Trophoblast cell (in vitro differentiated cells and primary cell): ENCODE results near the gene GGPS1.

Experiments used
- DNase-seq, 2 donors: peaks; one replicate each; pipeline ENCODE4 v3.0.0-alpha.2; 2016
- H2AFZ ChIP-seq: 2 replicates; pipeline ENCODE4 v1.6.1; 2013; ENCODE audit warnings: low read length, moderate library complexity, mild to moderate bottlenecking; ENCODE audit not compliant: insufficient read depth, poor library complexity
- H2AK5ac ChIP-seq: 2 replicates; pipeline ENCODE4 v1.6.1; 2013; ENCODE audit warnings: mild to moderate bottlenecking, low read length
- H2BK120ac ChIP-seq: 2 replicates; pipeline ENCODE4 v1.6.1; 2013; ENCODE audit warnings: low read length, mild to moderate bottlenecking, moderate library complexity; ENCODE audit not compliant: insufficient read depth, poor library complexity
- H2BK12ac ChIP-seq: 2 replicates; pipeline ENCODE4 v1.6.1; 2013; ENCODE audit warnings: mild to moderate bottlenecking, low read length, moderate library complexity
- H2BK5ac ChIP-seq: 2 replicates; pipeline ENCODE4 v1.6.1; 2013; ENCODE audit warnings: low read length, low read depth, moderate library complexity, mild to moderate bottlenecking; ENCODE audit not compliant: poor library complexity
- H3K14ac ChIP-seq: 2 replicates; pipeline ENCODE4 v1.6.1; 2013; ENCODE audit warnings: mild to moderate bottlenecking, low read length
- H3K18ac ChIP-seq: 2 replicates; pipeline ENCODE4 v1.6.1; 2013; ENCODE audit warnings: mild to moderate bottlenecking, low read length
- H3K23ac ChIP-seq: 2 replicates; pipeline ENCODE4 v1.6.1; 2013; ENCODE audit warnings: low read length
- H3K27ac ChIP-seq: 2 replicates; pipeline ENCODE4 v1.5.1; 2013; ENCODE audit warnings: low read depth, mild to moderate bottlenecking, inconsistent platforms, low read length, moderate library complexity
- H3K27me3 ChIP-seq: 2 replicates; pipeline ENCODE4 v1.6.1; 2013; ENCODE audit warnings: inconsistent platforms, mild to moderate bottlenecking, low read length, moderate library complexity; ENCODE audit not compliant: insufficient read depth
- H3K36me3 ChIP-seq, 2 experiments: 1 replicate in 1 of 2; 2 replicates in 1 of 2; pipeline ENCODE4 v1.6.1; 2013; ENCODE audit warnings: low read length in 2 of 2, mild to moderate bottlenecking in 2 of 2, moderate library complexity in 1 of 2; ENCODE audit not compliant: insufficient read depth in 2 of 2, control insufficient read depth in 1 of 2
- H3K4ac ChIP-seq: 2 replicates; pipeline ENCODE4 v1.6.1; 2013; ENCODE audit warnings: low read depth, mild to moderate bottlenecking, low read length, moderate library complexity
- H3K4me1 ChIP-seq, 2 experiments: 1 replicate in 1 of 2; 2 replicates in 1 of 2; pipeline ENCODE4 v1.6.1; 2013; ENCODE audit warnings: low read length in 2 of 2, mild to moderate bottlenecking in 2 of 2, moderate library complexity in 1 of 2; ENCODE audit not compliant: insufficient read depth in 2 of 2, control insufficient read depth in 1 of 2
- H3K4me2 ChIP-seq: 2 replicates; pipeline ENCODE4 v1.6.1; 2013; ENCODE audit warnings: inconsistent platforms, mild to moderate bottlenecking, low read length, moderate library complexity
- H3K4me3 ChIP-seq: 2 replicates; pipeline ENCODE4 v1.5.1; 2013; ENCODE audit warnings: mild to moderate bottlenecking, low read depth, low read length, inconsistent platforms
- H3K79me1 ChIP-seq: one replicate; pipeline ENCODE4 v1.6.1; 2013; ENCODE audit warnings: low read length
- H3K79me2 ChIP-seq: 2 replicates; pipeline ENCODE4 v1.6.1; 2013; ENCODE audit warnings: low read length, mild to moderate bottlenecking; ENCODE audit not compliant: control insufficient read depth, insufficient read depth, poor library complexity
- H3K9ac ChIP-seq: 2 replicates; pipeline ENCODE4 v1.6.1; 2013; ENCODE audit warnings: mild to moderate bottlenecking, low read length
- H3K9me3 ChIP-seq: 2 replicates; pipeline ENCODE4 v1.6.1; 2013; ENCODE audit warnings: low read depth, mild to moderate bottlenecking, control low read depth, inconsistent platforms, low read length; ENCODE audit not compliant: insufficient read depth
- H4K12ac ChIP-seq: 2 replicates; pipeline ENCODE4 v1.6.1; 2013; ENCODE audit warnings: low read depth, mild to moderate bottlenecking, low read length, moderate library complexity
- H4K8ac ChIP-seq: 2 replicates; pipeline ENCODE4 v1.6.1; 2013; ENCODE audit warnings: low read depth, mild to moderate bottlenecking, low read length, moderate library complexity
- H4K91ac ChIP-seq: one replicate; pipeline ENCODE4 v1.6.1; 2013; ENCODE audit warnings: low read depth, mild to moderate bottlenecking, low read length, moderate library complexity
- WGBS: extraction: QIAGEN DNeasy Blood & Tissue Kit; methylation state at CpG from one replicate; pipeline ENCODE4 v1.1.7; 2013; ENCODE audit warnings: missing lambda C conversion rate; ENCODE audit not compliant: insufficient read length, insufficient coverage; ENCODE audit errors: extremely low coverage; 5-methylcytosine and 5-hydroxymethylcytosine counted together

GGPS1 gene

DNA sequence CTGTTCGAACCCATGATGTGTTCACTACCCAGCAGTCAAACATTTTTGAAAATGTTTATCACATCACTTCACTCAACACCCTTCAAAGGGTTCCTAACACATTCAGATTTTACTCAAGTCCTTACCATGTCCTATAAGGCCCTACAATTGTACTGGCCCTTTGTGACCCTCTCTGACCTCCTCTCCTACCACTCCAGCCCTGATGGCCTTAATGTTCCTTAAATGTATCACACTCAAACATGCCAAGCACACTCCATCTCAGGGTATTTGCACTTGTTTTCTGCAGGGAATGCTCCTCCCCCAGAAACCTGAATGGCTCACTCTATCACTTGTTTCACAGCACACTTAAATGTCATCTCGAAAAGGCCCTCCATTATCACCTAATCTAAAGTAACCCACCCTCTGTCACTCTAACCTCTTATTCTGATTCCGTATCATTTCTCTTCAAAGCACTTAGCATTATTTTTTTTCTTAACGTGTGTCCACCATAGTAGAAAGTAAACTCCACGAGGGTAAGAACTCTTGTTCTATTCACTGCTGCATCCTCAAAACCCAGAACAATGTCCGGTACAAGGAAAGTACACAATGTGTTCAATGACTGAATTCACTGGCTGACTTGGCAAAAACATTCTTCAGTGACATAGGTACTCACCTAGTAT is 7.7 kb upstream of the GGPS1 start:
- no peak overlapping the region for H4K8ac ChIP-seq
- H3K4me3 ChIP-seq: no peak overlapping the region
- H3K27ac ChIP-seq: no peak overlapping the region
- no peak overlapping the region for H4K91ac ChIP-seq
- no peaks in the 10 kb centered on the region for H3K9me3 ChIP-seq
- H3K4me2 ChIP-seq: no peak overlapping the region
- peaks cover 23% of the 10 kb centered on the region for H3K79me2 ChIP-seq
- H3K9ac ChIP-seq: no peak overlapping the region
- H3K14ac ChIP-seq: no peak overlapping the region
- no CpG with 5 or more reads among the region's 6 CpGs for WGBS
- no peak overlapping the region for H3K23ac ChIP-seq
- no peak overlapping the region for H2BK120ac ChIP-seq
- no peak overlapping the region for H2AFZ ChIP-seq
- no peak overlapping the region for H4K12ac ChIP-seq
- peaks cover 11 to 14% of the 10 kb centered on the region in 2 experiments for H3K36me3 ChIP-seq
- H3K4ac ChIP-seq: peak overlapping the region; percentile 78
- H2AK5ac ChIP-seq: no peak overlapping the region
- H3K27me3 ChIP-seq: no peaks in the 10 kb centered on the region
- H3K18ac ChIP-seq: no peak overlapping the region
- H2BK12ac ChIP-seq: no peak overlapping the region
- H3K79me1 ChIP-seq: no peaks in the 10 kb centered on the region
- no peaks in the 10 kb centered on the region for H3K4me1 ChIP-seq
- no peak for DNase-seq
- no peak overlapping the region for H2BK5ac ChIP-seq

DNA sequence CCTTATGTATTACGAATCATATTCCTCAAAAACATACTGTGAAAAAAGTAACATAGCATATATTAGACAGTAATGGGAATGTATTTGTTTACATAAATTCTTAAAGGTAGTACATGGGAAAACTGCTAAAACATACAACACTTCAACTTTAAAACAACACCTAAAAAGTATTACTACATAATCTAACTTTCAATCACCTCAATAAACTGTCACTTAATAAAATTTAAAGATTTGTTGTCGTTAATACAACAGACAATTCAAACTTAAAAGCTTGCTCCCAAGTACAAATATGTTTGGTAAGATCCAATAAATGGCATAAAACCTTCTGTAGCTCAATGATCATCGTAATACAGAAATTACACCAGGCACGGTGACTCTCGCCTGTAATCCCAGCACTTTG is 4.1 kb upstream of the GGPS1 start:
- Histone ChIP-seq H2AFZ (peak overlapping the region; percentile 38), H2BK5ac (no peak overlapping the region), H4K8ac (no peak overlapping the region), H3K4me1 (no peaks in the 10 kb centered on the region), H3K4ac (peak overlapping the region; percentile 97), H2BK120ac (no peak overlapping the region), H3K79me1 (peaks cover 21% of the 10 kb centered on the region), H3K9me3 (no peaks in the 10 kb centered on the region), H4K12ac (no peak overlapping the region), H2AK5ac (no peak overlapping the region), H3K79me2 (peaks cover 33% of the 10 kb centered on the region), H3K14ac (no peak overlapping the region), H3K18ac (no peak overlapping the region), H3K23ac (no peak overlapping the region), H4K91ac (no peak overlapping the region), H3K4me3 (no peak overlapping the region), H2BK12ac (no peak overlapping the region), H3K4me2 (no peak overlapping the region), H3K9ac (no peak overlapping the region), H3K36me3 (peaks cover 5 to 9% of the 10 kb centered on the region in 2 experiments), H3K27me3 (no peaks in the 10 kb centered on the region), H3K27ac (no peak overlapping the region)
- 100% methylated on average over 1 of the region's 5 CpGs for WGBS
- DNase-seq: no peak

DNA sequence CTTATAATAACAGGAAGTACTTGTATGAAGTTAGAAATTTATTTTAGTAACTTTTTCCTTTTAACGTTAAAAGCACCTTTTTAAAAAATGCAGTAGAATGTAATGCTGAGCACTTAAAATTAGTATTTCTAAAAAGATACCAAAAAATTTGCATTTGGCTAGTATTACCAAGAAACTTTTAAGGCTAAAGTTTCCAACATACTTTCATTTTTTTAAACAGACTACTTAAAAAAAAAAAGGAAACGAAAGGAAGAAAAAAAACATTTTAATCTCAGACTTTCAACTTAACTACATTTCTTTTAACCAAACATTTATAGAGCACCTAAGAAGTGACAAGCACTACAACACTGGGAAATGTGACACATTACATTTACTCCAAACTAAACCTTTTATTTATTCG is 3.2 kb upstream of the GGPS1 start:
- Histone ChIP-seq H3K14ac (no peak overlapping the region), H3K27me3 (no peaks in the 10 kb centered on the region), H3K23ac (no peak overlapping the region), H4K8ac (no peak overlapping the region), H2AFZ (no peak overlapping the region), H3K79me2 (peaks cover 35% of the 10 kb centered on the region), H2BK120ac (no peak overlapping the region), H3K36me3 (peaks cover under 1 to 6% of the 10 kb centered on the region in 2 experiments), H4K12ac (no peak overlapping the region), H3K4me3 (no peak overlapping the region), H2BK5ac (no peak overlapping the region), H3K27ac (no peak overlapping the region), H3K18ac (no peak overlapping the region), H3K9me3 (no peaks in the 10 kb centered on the region), H3K79me1 (peaks cover 23% of the 10 kb centered on the region), H2AK5ac (no peak overlapping the region), H3K4ac (no peak overlapping the region), H3K4me2 (no peak overlapping the region), H2BK12ac (no peak overlapping the region), H3K4me1 (no peaks in the 10 kb centered on the region), H4K91ac (no peak overlapping the region), H3K9ac (no peak overlapping the region)
- no peak for DNase-seq
- WGBS: 100% methylated on average over 1 of the region's 3 CpGs

DNA sequence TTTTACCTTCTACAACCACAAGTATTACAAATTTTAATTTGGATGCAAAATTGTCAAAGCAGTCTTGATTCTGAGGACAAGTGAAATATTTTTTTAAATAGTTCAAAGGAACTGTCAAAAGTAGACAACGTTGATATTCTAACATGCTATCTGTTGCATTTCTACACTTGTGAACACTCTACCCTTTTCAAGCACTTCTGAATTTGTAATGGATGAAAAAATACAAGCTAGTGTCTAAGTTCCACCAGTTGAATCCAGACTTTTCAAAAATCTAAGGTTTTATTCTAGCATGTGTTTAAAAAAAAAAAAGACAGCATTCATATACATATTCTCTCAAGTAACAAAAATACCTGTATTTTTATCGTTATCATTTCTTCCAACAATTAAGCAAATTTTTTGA is 2.5 kb upstream of the GGPS1 start:
- Histone ChIP-seq H3K18ac (no peak overlapping the region), H3K27ac (no peak overlapping the region), H3K9me3 (no peaks in the 10 kb centered on the region), H3K14ac (no peak overlapping the region), H3K36me3 (peaks cover 0 to 2% of the 10 kb centered on the region in 2 experiments), H4K12ac (no peak overlapping the region), H3K4ac (peak overlapping the region; percentile 56), H4K91ac (no peak overlapping the region), H3K23ac (no peak overlapping the region), H4K8ac (no peak overlapping the region), H3K4me2 (peak overlapping the region; percentile 8), H2BK120ac (no peak overlapping the region), H2BK12ac (no peak overlapping the region), H2BK5ac (no peak overlapping the region), H3K79me1 (peaks cover 23% of the 10 kb centered on the region), H3K27me3 (no peaks in the 10 kb centered on the region), H3K4me3 (no peak overlapping the region), H3K4me1 (no peaks in the 10 kb centered on the region), H2AFZ (no peak overlapping the region), H3K9ac (no peak overlapping the region), H2AK5ac (no peak overlapping the region), H3K79me2 (peaks cover 32% of the 10 kb centered on the region)
- WGBS: no CpG with 5 or more reads among the region's 2 CpGs
- DNase-seq: no peak
